ENCODE data around the gene RBL2. TPM values are rescaled to one million over a fixed set of nuclear protein-coding genes. Genes with fewer than 3 reads are reported as not detected.

RBL2 gene
- total and polyA plus RNA-seq, 2 of the 13 experiments (the other 11 are each of a cell fraction or from before 2014, with no cell fraction given), result 41.2 to 60.9 TPM

- TF ChIP-seq ZBTB10 (CRISPR knock-in tag; IDR thresholded peaks at IDR 0.05; ENCODE audit: borderline replicate concordance), result 0 out of 2 replicates have a peak, but pooled peaks have one; percentile 73
- TF ChIP-seq FOXA3 (CRISPR knock-in tag; IDR thresholded peaks at IDR 0.05), result peak; percentile 56
- TF ChIP-seq MED8 (CRISPR knock-in tag; IDR thresholded peaks at IDR 0.05; ENCODE audit: insufficient replicate concordance), result peak; percentile 56
- no peak for TF ChIP-seq ATF7 (IDR thresholded peaks at IDR 0.05)
- TF ChIP-seq ATF7 (CRISPR knock-in tag; IDR thresholded peaks at IDR 0.05), result 0 out of 2 replicates have a peak, but pooled peaks have one; percentile 39
- TF ChIP-seq PBX2 (CRISPR knock-in tag; IDR thresholded peaks at IDR 0.05), result no peak
- peak; percentile 80 for TF ChIP-seq ZFP36L1 (CRISPR knock-in tag; IDR thresholded peaks at IDR 0.05)
- TF ChIP-seq ZNF615 (CRISPR knock-in tag; IDR thresholded peaks at IDR 0.05; ENCODE audit: borderline replicate concordance), result peak; percentile 35; the same call in 1 of the 2 replicates
- no peak for TF ChIP-seq ARID2 (CRISPR knock-in tag; IDR thresholded peaks at IDR 0.05; ENCODE audit: borderline replicate concordance)
- no peak; the same call in 1 of the 2 replicates for TF ChIP-seq HIC2 (CRISPR knock-in tag; IDR thresholded peaks at IDR 0.05; ENCODE audit: low read depth)
- no peak for TF ChIP-seq DDIT3 (CRISPR knock-in tag; IDR thresholded peaks at IDR 0.05)
- TF ChIP-seq TSC22D2 (CRISPR knock-in tag; IDR thresholded peaks at IDR 0.05; ENCODE audit: borderline replicate concordance), result peak; percentile 35; the same call in 1 of the 2 replicates
- TF ChIP-seq ZSCAN5A (CRISPR knock-in tag; IDR thresholded peaks at IDR 0.05; ENCODE audit: borderline replicate concordance), result no peak
- peak; percentile 82 for TF ChIP-seq AGO2 (optimal IDR thresholded peaks at IDR 0.05; ENCODE audit: low read depth, low read length)
- peak; percentile 85; the same call in 1 of the 2 replicates for TF ChIP-seq HOXA9 (CRISPR knock-in tag; IDR thresholded peaks at IDR 0.05; ENCODE audit: borderline replicate concordance)
- TF ChIP-seq ARHGAP35 (CRISPR knock-in tag; IDR thresholded peaks at IDR 0.05; ENCODE audit: borderline replicate concordance), result peak; percentile 81; the same call in 1 of the 2 replicates
- no peak for TF ChIP-seq MEF2D (CRISPR knock-in tag; IDR thresholded peaks at IDR 0.05)
- TF ChIP-seq ZUFSP (CRISPR knock-in tag; IDR thresholded peaks at IDR 0.05; ENCODE audit: borderline replicate concordance), result no peak
- TF ChIP-seq ZFP62 (CRISPR knock-in tag; IDR thresholded peaks at IDR 0.05), result no peak
Measured at GRCh38 chr16:53434377-53435065, at the start of gene RBL2 (continued).

All from HepG2 (cell line).